GM12878 (cell line): Measurements from ENCODE around the gene FBN3. TPM values are rescaled to one million over a fixed set of nuclear protein-coding genes. Genes with fewer than 3 reads are reported as not detected.
A peak's percentile ranks its signal among the peaks of the same experiment; 100 is the strongest.

Experiments used
- BACH1 ChIP-seq: fragments of 450-650 bp; IDR thresholded peaks from 2 replicates; pipeline ENCODE4 v1.6.1; 2017; ENCODE audit warnings: mild to moderate bottlenecking, borderline replicate concordance
- BHLHE40 ChIP-seq, 2 experiments: fragments of 450-650 bp in 1 of 2; IDR thresholded peaks; 2 replicates each; pipeline ENCODE4 v1.6.1; 2011 to 2017; ENCODE audit warnings: low read depth in 2 of 2, borderline replicate concordance in 1 of 2, improper control_type of control experiment in 1 of 2, low read length in 1 of 2, mild to moderate bottlenecking in 1 of 2
- BRCA1 ChIP-seq: IDR thresholded peaks from 2 replicates; pipeline ENCODE4 v1.6.1; 2011; ENCODE audit warnings: low read depth, low read length, improper control_type of control experiment
- CBX5 ChIP-seq: sonication (generic); IDR thresholded peaks from 2 replicates; pipeline ENCODE4 v1.6.1; 2016; ENCODE audit warnings: low read depth, moderate library complexity, mild to moderate bottlenecking, inconsistent platforms
- CHD4 ChIP-seq: fragments of 200-600 bp; sonication (generic); IDR thresholded peaks from 2 replicates; pipeline ENCODE4 v1.6.1; 2016; ENCODE audit warnings: mild to moderate bottlenecking
- DPF2 ChIP-seq: fragments of 450-650 bp; IDR thresholded peaks from 2 replicates; pipeline ENCODE4 v1.6.1; 2017; ENCODE audit warnings: mild to moderate bottlenecking
- FOXK2 ChIP-seq: fragments of 450-650 bp; IDR thresholded peaks from 2 replicates; pipeline ENCODE4 v1.6.1; 2017; ENCODE audit warnings: mild to moderate bottlenecking, moderate library complexity
- HCFC1 ChIP-seq: fragments of 150-350 bp; IDR thresholded peaks from 2 replicates; pipeline ENCODE4 v1.6.1; 2014; ENCODE audit warnings: low read length
- HDAC6 ChIP-seq: fragments of 200-600 bp; sonication (generic); IDR thresholded peaks from one replicate; pipeline ENCODE4 v1.8.0; 2017; ENCODE audit warnings: antibody characterized with exemption; ENCODE audit not compliant: unreplicated experiment
- KAT2A ChIP-seq: conservative IDR thresholded peaks from 2 replicates; pipeline ENCODE4 v1.6.1; 2011; ENCODE audit warnings: low read depth, low read length; ENCODE audit not compliant: control insufficient read depth
- LARP7 ChIP-seq: fragments of 450-650 bp; IDR thresholded peaks from 2 replicates; pipeline ENCODE4 v1.6.1; 2017; ENCODE audit warnings: mild to moderate bottlenecking
- MTA3 ChIP-seq: IDR thresholded peaks from 2 replicates; pipeline ENCODE4 v1.6.1; 2012; ENCODE audit warnings: low read length, inconsistent platforms, borderline replicate concordance
- NFXL1 ChIP-seq: fragments of 450-650 bp; IDR thresholded peaks from 2 replicates; pipeline ENCODE4 v1.6.1; 2017; ENCODE audit warnings: antibody characterized with exemption, mild to moderate bottlenecking, borderline replicate concordance
- POLR2AphosphoS5 ChIP-seq: IDR thresholded peaks from 2 replicates; pipeline ENCODE4 v1.6.1; 2011; ENCODE audit warnings: mild to moderate bottlenecking, low read length, inconsistent platforms
- SRF ChIP-seq, 2 experiments: IDR thresholded peaks; 2 replicates each; pipeline ENCODE4 v1.6.1; 2011; ENCODE audit warnings: low read depth in 2 of 2, low read length in 2 of 2, mild to moderate bottlenecking in 1 of 2, moderate library complexity in 1 of 2
- TCF3 ChIP-seq: IDR thresholded peaks from 2 replicates; pipeline ENCODE4 v1.6.1; 2012; ENCODE audit warnings: low read depth, mild to moderate bottlenecking, low read length, borderline replicate concordance; ENCODE audit not compliant: insufficient read depth
- ZNF384 ChIP-seq: IDR thresholded peaks from 2 replicates; pipeline ENCODE4 v1.6.1; 2012; ENCODE audit warnings: low read depth, mild to moderate bottlenecking, low read length, improper control_type of control experiment, borderline replicate concordance
- polyA plus RNA-seq, 11 experiments: library from polyadenylated mRNA; depleted of rRNA in 4 of 11; unstranded in 6 of 11; stranded (reverse) in 5 of 11; fragments of >200 nt; fragmentation: Nextera tagmentation in 4 of 11; fragmentation: Illumina TruSeq in 1 of 11; extraction: Ambion mirVana in 4 of 11; extraction: Trizol in 1 of 11; gene quantifications; 1 replicate in 1 of 11; 2 replicates in 10 of 11; pipeline versions ENCODE4 v1.2.1 to v1.2.3, GENCODE V29; 2011 to 2016; ENCODE audit warnings: inconsistent platforms in 2 of 11, missing spikeins in 2 of 11, low read depth in 1 of 11
- total RNA-seq, 4 experiments: library from RNA; depleted of rRNA in 3 of 4; stranded (reverse); fragments of >200 nt in 3 of 4; fragmentation: Illumina TruSeq in 1 of 4; extraction: Trizol in 1 of 4; gene quantifications; 2 replicates each; pipeline versions ENCODE4 v1.2.1 to v1.2.3, GENCODE V29; 2013 to 2021
- TF ChIP-seq, protein P1 (sequence below): fragments of 450-650 bp; IDR thresholded peaks from 2 replicates; pipeline ENCODE4 v1.6.1; 2017; ENCODE audit warnings: mild to moderate bottlenecking, moderate library complexity
- TF ChIP-seq, protein P2 (sequence below): fragments of 450-650 bp; IDR thresholded peaks from 2 replicates; pipeline ENCODE4 v1.6.1; 2017; ENCODE audit warnings: borderline replicate concordance
- TF ChIP-seq, protein P3 (sequence below): IDR thresholded peaks from 2 replicates; pipeline ENCODE4 v1.6.1; 2011; ENCODE audit warnings: low read depth, mild to moderate bottlenecking, low read length, moderate library complexity, borderline replicate concordance; ENCODE audit errors: extremely low read depth
- TF ChIP-seq, protein P4 (sequence below): fragments of 450-650 bp; IDR thresholded peaks from 2 replicates; pipeline ENCODE4 v1.6.1; 2016; ENCODE audit warnings: mild to moderate bottlenecking

Gene FBN3
- total and polyA plus RNA-seq, 10 of the 15 experiments (the other 5 are each of a cell fraction or from before 2014, with no cell fraction given), result 0.05 TPM; not detected in 9

DNA sequence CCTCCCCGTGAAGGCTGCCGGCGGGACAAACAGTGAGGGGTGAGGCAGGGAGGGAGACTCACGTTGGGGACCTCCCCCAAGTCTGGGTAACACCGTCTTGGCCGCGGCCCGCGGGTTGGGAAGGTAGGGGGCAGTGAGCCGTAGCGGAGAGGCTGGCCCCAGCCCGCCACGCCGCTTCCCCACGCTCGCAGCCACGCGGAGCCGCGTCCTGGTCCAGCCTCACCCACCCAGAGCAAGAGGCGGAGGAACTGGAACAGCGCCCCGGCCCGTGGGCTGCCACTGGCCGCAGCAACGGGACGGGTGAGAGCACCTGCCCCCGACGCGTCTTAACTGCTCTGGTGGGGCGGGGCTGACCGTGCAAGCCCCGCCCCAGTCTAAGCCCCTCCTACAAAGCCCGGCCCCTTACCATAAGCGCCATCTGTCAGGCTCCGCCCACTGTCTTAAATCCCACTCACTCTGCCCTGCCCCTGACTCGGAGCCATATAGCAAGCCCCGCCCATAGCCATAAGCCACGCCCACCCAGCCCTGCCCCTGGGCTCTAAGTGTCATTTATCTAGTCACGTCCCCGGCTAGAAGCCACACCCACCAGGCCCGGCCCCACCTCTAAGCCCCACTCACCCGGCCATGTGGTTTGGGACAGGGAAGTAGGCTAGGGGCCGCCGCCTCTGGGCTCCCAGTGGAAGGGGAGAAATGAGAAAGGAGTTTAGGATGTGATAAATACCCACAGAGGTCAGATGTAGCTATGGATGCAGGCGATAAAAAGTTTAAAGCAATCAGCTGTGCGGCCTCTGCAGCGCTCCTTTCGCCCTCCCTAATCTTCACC, 98.9 kb downstream of the FBN3 start (continued):
- 0 out of 2 replicates have a peak, but pooled peaks have one; percentile 51 for TF ChIP-seq LARP7
- TF ChIP-seq MTA3, result no peak
- TF ChIP-seq ZNF384, result no peak
- no peak for TF ChIP-seq HCFC1
- TF ChIP-seq, protein P1, sequence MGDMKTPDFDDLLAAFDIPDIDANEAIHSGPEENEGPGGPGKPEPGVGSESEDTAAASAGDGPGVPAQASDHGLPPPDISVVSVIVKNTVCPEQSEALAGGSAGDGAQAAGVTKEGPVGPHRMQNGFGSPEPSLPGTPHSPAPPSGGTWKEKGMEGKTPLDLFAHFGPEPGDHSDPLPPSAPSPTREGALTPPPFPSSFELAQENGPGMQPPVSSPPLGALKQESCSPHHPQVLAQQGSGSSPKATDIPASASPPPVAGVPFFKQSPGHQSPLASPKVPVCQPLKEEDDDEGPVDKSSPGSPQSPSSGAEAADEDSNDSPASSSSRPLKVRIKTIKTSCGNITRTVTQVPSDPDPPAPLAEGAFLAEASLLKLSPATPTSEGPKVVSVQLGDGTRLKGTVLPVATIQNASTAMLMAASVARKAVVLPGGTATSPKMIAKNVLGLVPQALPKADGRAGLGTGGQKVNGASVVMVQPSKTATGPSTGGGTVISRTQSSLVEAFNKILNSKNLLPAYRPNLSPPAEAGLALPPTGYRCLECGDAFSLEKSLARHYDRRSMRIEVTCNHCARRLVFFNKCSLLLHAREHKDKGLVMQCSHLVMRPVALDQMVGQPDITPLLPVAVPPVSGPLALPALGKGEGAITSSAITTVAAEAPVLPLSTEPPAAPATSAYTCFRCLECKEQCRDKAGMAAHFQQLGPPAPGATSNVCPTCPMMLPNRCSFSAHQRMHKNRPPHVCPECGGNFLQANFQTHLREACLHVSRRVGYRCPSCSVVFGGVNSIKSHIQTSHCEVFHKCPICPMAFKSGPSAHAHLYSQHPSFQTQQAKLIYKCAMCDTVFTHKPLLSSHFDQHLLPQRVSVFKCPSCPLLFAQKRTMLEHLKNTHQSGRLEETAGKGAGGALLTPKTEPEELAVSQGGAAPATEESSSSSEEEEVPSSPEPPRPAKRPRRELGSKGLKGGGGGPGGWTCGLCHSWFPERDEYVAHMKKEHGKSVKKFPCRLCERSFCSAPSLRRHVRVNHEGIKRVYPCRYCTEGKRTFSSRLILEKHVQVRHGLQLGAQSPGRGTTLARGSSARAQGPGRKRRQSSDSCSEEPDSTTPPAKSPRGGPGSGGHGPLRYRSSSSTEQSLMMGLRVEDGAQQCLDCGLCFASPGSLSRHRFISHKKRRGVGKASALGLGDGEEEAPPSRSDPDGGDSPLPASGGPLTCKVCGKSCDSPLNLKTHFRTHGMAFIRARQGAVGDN, result no peak
- TF ChIP-seq, protein P2, sequence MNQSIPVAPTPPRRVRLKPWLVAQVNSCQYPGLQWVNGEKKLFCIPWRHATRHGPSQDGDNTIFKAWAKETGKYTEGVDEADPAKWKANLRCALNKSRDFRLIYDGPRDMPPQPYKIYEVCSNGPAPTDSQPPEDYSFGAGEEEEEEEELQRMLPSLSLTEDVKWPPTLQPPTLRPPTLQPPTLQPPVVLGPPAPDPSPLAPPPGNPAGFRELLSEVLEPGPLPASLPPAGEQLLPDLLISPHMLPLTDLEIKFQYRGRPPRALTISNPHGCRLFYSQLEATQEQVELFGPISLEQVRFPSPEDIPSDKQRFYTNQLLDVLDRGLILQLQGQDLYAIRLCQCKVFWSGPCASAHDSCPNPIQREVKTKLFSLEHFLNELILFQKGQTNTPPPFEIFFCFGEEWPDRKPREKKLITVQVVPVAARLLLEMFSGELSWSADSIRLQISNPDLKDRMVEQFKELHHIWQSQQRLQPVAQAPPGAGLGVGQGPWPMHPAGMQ, result no peak
- TF ChIP-seq BRCA1, result no peak
- TF ChIP-seq NFXL1, result no peak
- TF ChIP-seq SRF (IDR thresholded peaks at IDR 0.05; ENCODE audit: low read depth in 2 of 2, low read length in 2 of 2), result 0 out of 4 replicates have a peak, but pooled peaks of 1 of the 2 experiments have one; percentile 22
- TF ChIP-seq, protein P3, sequence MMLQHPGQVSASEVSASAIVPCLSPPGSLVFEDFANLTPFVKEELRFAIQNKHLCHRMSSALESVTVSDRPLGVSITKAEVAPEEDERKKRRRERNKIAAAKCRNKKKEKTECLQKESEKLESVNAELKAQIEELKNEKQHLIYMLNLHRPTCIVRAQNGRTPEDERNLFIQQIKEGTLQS, result no peak
- TF ChIP-seq, protein P4, sequence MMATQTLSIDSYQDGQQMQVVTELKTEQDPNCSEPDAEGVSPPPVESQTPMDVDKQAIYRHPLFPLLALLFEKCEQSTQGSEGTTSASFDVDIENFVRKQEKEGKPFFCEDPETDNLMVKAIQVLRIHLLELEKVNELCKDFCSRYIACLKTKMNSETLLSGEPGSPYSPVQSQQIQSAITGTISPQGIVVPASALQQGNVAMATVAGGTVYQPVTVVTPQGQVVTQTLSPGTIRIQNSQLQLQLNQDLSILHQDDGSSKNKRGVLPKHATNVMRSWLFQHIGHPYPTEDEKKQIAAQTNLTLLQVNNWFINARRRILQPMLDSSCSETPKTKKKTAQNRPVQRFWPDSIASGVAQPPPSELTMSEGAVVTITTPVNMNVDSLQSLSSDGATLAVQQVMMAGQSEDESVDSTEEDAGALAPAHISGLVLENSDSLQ, result peak; percentile 90
- peak; percentile 72 for TF ChIP-seq POLR2AphosphoS5
- TF ChIP-seq HDAC6, result no peak
- peak; percentile 61 for TF ChIP-seq DPF2
- no peak for TF ChIP-seq CHD4
- TF ChIP-seq KAT2A, result no peak
- TF ChIP-seq TCF3, result peak; percentile 55; the same call in 1 of the 2 replicates
- TF ChIP-seq CBX5, result no peak
- TF ChIP-seq BHLHE40 (IDR thresholded peaks at IDR 0.05; ENCODE audit: borderline replicate concordance in 1 of 2, low read depth in 2 of 2, low read length in 1 of 2), result peak in 1 of 2 experiments; percentile 38; a peak in 1 of 4 replicates
- peak; percentile 77 for TF ChIP-seq BACH1
- no peak for TF ChIP-seq FOXK2
